Caco-2 (cell line): Measurements from ENCODE around the gene STUM. TPM values are rescaled to one million over a fixed set of nuclear protein-coding genes. Genes with fewer than 3 reads are reported as not detected.

ENCODE experiments used
- BruUV-seq: library from RNA; stranded (reverse); fragments of 400-500 nt; replicated peaks from 2 replicates; lab custom pipeline; 2021; lab: Mats Ljungman, UMichigan
- CTCF ChIA-PET: fragments of 300-600 bp; sonication (Branson Sonifier 250); formaldehyde crosslinking; loops from one replicate; lab custom pipeline; 2022; ENCODE audit warnings: antibody characterized with exemption; lab: Charles Lee
- POLR2A ChIA-PET: fragments of 300-600 bp; sonication (Branson Sonifier 250); formaldehyde crosslinking; loops from one replicate; lab custom pipeline; 2022; ENCODE audit warnings: antibody characterized with exemption; lab: Charles Lee
- DNase-seq, 2 experiments: peaks; one replicate each; pipeline versions ENCODE4 v3.0.0 to v3.0.0-alpha.2; 2020 to 2022
- H3K27me3 ChIP-seq: replicated peaks from 2 replicates; pipeline ENCODE4 v1.6.0; 2011; ENCODE audit warnings: low read length; ENCODE audit not compliant: control insufficient read depth, insufficient read depth
- H3K36me3 ChIP-seq: 2 replicates; pipeline ENCODE4 v1.5.1; 2011; ENCODE audit warnings: low read length; ENCODE audit not compliant: control insufficient read depth, insufficient read depth
- H3K4me1 ChIP-seq: fragments of 250-450 bp; sonication (Bioruptor Pico); 2 replicates; pipeline ENCODE4 v1.5.1; 2020; ENCODE audit warnings: mild to moderate bottlenecking
- H3K4me3 ChIP-seq: 2 replicates; pipeline ENCODE4 v1.5.1; 2011; ENCODE audit warnings: low read depth, mild to moderate bottlenecking, control low read depth, low read length
- H3K9me3 ChIP-seq: fragments of 250-450 bp; sonication (Bioruptor Pico); 2 replicates; pipeline ENCODE4 v1.5.1; 2020; ENCODE audit warnings: mild to moderate bottlenecking, moderate library complexity
- H3K27ac Mint-ChIP-seq: one replicate; pipeline ENCODE4 v1.8.0; 2022; ENCODE audit warnings: mixed read lengths; ENCODE audit not compliant: unreplicated experiment
- H3K27me3 Mint-ChIP-seq: one replicate; pipeline ENCODE4 v1.8.0; 2022; ENCODE audit warnings: mixed read lengths; ENCODE audit not compliant: insufficient read depth, unreplicated experiment
- H3K36me3 Mint-ChIP-seq: one replicate; pipeline ENCODE4 v1.8.0; 2022; ENCODE audit warnings: mild to moderate bottlenecking, mixed read lengths; ENCODE audit not compliant: insufficient read depth, unreplicated experiment
- H3K4me1 Mint-ChIP-seq: one replicate; pipeline ENCODE4 v1.8.0; 2022; ENCODE audit warnings: low read depth, mixed read lengths; ENCODE audit not compliant: unreplicated experiment
- H3K4me3 Mint-ChIP-seq: one replicate; pipeline ENCODE4 v1.8.0; 2022; ENCODE audit warnings: mild to moderate bottlenecking, moderate library complexity, mixed read lengths; ENCODE audit not compliant: unreplicated experiment
- H3K9me3 Mint-ChIP-seq: one replicate; pipeline ENCODE4 v1.8.0; 2022; ENCODE audit warnings: mixed read lengths; ENCODE audit not compliant: unreplicated experiment
- intact Hi-C: fragments of 100-400 bp; cut with micrococcal nuclease; formaldehyde crosslinking; loops from one replicate; pipeline ENCODE4 v1.10.0; 2022; ENCODE audit not compliant: unreplicated experiment
- total RNA-seq: library from RNA; stranded (reverse); gene quantifications from 2 replicates; pipeline ENCODE4 v1.2.3, GENCODE V29; 2022
- TF ChIP-seq, protein P1 (sequence below), 2 experiments: fragments of 200-600 bp in 1 of 2; IDR thresholded peaks; 1 replicate in 1 of 2; 2 replicates in 1 of 2; pipeline versions ENCODE4 v1.5.1 to v1.8.0; 2011 to 2022; ENCODE audit warnings: antibody characterized with exemption in 1 of 2, control low read depth in 1 of 2, inconsistent platforms in 1 of 2, low read depth in 1 of 2, low read length in 1 of 2, mild to moderate bottlenecking in 1 of 2, moderate library complexity in 1 of 2; ENCODE audit not compliant: insufficient read depth in 1 of 2, severe bottlenecking in 1 of 2, unreplicated experiment in 1 of 2

STUM gene
- total RNA-seq, 1 experiment from 2014 or later, result 1.7 TPM

- ChIA-PET POLR2A (no interaction called here), CTCF (interaction anchor here (0.7 to 1.0 kb wide), 2 partner anchors 13 to 202 kb away, joined by 5 to 9 read pairs; no protein-coding TSS in a partner anchor)
- H3K27me3 ChIP-seq, result no peaks in the 10 kb centered on the region
- peaks cover 12% of the 10 kb centered on the region for H3K4me1 Mint-ChIP-seq
- H3K36me3 Mint-ChIP-seq, result no peaks in the 10 kb centered on the region
- no peak overlapping the region for H3K27ac Mint-ChIP-seq
- H3K4me1 ChIP-seq, result no peaks in the 10 kb centered on the region
- TF ChIP-seq, protein P1, sequence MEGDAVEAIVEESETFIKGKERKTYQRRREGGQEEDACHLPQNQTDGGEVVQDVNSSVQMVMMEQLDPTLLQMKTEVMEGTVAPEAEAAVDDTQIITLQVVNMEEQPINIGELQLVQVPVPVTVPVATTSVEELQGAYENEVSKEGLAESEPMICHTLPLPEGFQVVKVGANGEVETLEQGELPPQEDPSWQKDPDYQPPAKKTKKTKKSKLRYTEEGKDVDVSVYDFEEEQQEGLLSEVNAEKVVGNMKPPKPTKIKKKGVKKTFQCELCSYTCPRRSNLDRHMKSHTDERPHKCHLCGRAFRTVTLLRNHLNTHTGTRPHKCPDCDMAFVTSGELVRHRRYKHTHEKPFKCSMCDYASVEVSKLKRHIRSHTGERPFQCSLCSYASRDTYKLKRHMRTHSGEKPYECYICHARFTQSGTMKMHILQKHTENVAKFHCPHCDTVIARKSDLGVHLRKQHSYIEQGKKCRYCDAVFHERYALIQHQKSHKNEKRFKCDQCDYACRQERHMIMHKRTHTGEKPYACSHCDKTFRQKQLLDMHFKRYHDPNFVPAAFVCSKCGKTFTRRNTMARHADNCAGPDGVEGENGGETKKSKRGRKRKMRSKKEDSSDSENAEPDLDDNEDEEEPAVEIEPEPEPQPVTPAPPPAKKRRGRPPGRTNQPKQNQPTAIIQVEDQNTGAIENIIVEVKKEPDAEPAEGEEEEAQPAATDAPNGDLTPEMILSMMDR (IDR thresholded peaks at IDR 0.05; ENCODE audit: insufficient read depth in 1 of 2, low read depth in 1 of 2, low read length in 1 of 2, severe bottlenecking in 1 of 2, unreplicated experiment in 1 of 2), result peak; percentile 62 to 87
- H3K36me3 ChIP-seq, result no peaks in the 10 kb centered on the region
- BruUV-seq, result no TSS peak
- intact Hi-C loops, result no loop called here
- DNase-seq, result peak in 1 of 2 experiments; percentile 69
- H3K27me3 Mint-ChIP-seq, result no peaks in the 10 kb centered on the region
- H3K4me3 ChIP-seq, result no peak overlapping the region
- H3K4me3 Mint-ChIP-seq, result no peak overlapping the region
- H3K9me3 ChIP-seq, result peaks cover 8% of the 10 kb centered on the region; the same call in 1 of the 2 replicates
- H3K9me3 Mint-ChIP-seq, result peaks cover 2% of the 10 kb centered on the region
Observed at GRCh38 chr1:226626577-226626956, 78.0 kb downstream of the STUM start.

- Histone ChIP-seq H3K27me3 (no peaks in the 10 kb centered on the region), H3K4me3 (no peak overlapping the region), H3K9me3 (peaks cover 2% of the 10 kb centered on the region; the same call in 1 of the 2 replicates), H3K4me1 (no peaks in the 10 kb centered on the region), H3K36me3 (no peaks in the 10 kb centered on the region)
- Mint-ChIP-seq H3K9me3 (no peaks in the 10 kb centered on the region), H3K27me3 (no peaks in the 10 kb centered on the region), H3K27ac (no peak overlapping the region), H3K36me3 (no peaks in the 10 kb centered on the region), H3K4me1 (peaks cover 12% of the 10 kb centered on the region), H3K4me3 (no peak overlapping the region)
- no TSS peak for BruUV-seq
- DNase-seq, result no peak
- ChIA-PET POLR2A (no interaction called here), CTCF (interaction anchor here (0.6 to 1.0 kb wide), 2 partner anchors 143 to 202 kb away, joined by 3 to 5 read pairs; no protein-coding TSS in a partner anchor)
- intact Hi-C loops, result no loop called here
- TF ChIP-seq, protein P1 (IDR thresholded peaks at IDR 0.05; ENCODE audit: insufficient read depth in 1 of 2, low read depth in 1 of 2, low read length in 1 of 2, severe bottlenecking in 1 of 2, unreplicated experiment in 1 of 2), result no peak
Observed at GRCh38 chr1:226627050-226627755, 78.6 kb downstream of the STUM start.

GRCh38 chr1:226627924-226628611, 79.5 kb downstream of the STUM start:
- no peaks in the 10 kb centered on the region for H3K9me3 ChIP-seq
- no peak overlapping the region for H3K4me3 ChIP-seq
- BruUV-seq, result no TSS peak
- H3K27me3 Mint-ChIP-seq, result no peaks in the 10 kb centered on the region
- no peaks in the 10 kb centered on the region for H3K27me3 ChIP-seq
- no peaks in the 10 kb centered on the region for H3K4me1 ChIP-seq
- no peaks in the 10 kb centered on the region for H3K36me3 ChIP-seq
- intact Hi-C loops, result loop anchor here (1.0 kb wide), 1 partner anchor 80 kb away; the partner anchor contains the start of gene STUM
- H3K27ac Mint-ChIP-seq, result no peak overlapping the region
- POLR2A ChIA-PET, result no interaction called here
- CTCF ChIA-PET, result no interaction called here
- H3K4me3 Mint-ChIP-seq, result no peak overlapping the region
- H3K4me1 Mint-ChIP-seq, result peaks cover 12% of the 10 kb centered on the region
- no peaks in the 10 kb centered on the region for H3K9me3 Mint-ChIP-seq
- TF ChIP-seq, protein P1 (IDR thresholded peaks at IDR 0.05; ENCODE audit: insufficient read depth in 1 of 2, low read depth in 1 of 2, low read length in 1 of 2, severe bottlenecking in 1 of 2, unreplicated experiment in 1 of 2), result no peak
- H3K36me3 Mint-ChIP-seq, result no peaks in the 10 kb centered on the region
- no peak for DNase-seq
